BJ (cell line): Measurements from ENCODE around the gene PLCH2. TPM values are rescaled to one million over a fixed set of nuclear protein-coding genes. Genes with fewer than 3 reads are reported as not detected.

Experiments
- CTCF ChIA-PET: fragments of 350-600 bp; formaldehyde crosslinking; extraction: SDS; loops from one replicate; lab custom pipeline; 2021; ENCODE audit warnings: antibody characterized with exemption, inconsistent platforms; lab: Yijun Ruan, JAX
- POLR2A ChIA-PET: fragments of 300-600 bp; sonication (Branson Sonifier 250); formaldehyde crosslinking; extraction: SDS; loops from one replicate; lab custom pipeline; 2021; ENCODE audit warnings: antibody characterized with exemption; lab: Charles Lee
- DNase-seq: peaks from one replicate; pipeline ENCODE4 v3.0.0-alpha.2; 2011; ENCODE audit warnings: low read depth
- H3K27me3 ChIP-seq: 2 replicates; pipeline ENCODE4 v1.6.0; 2011; ENCODE audit warnings: low read length; ENCODE audit not compliant: control insufficient read depth, insufficient read depth
- H3K36me3 ChIP-seq: 2 replicates; pipeline ENCODE4 v1.5.1; 2011; ENCODE audit warnings: low read length; ENCODE audit not compliant: control insufficient read depth, insufficient read depth
- H3K4me3 ChIP-seq: 2 replicates; pipeline ENCODE4 v1.5.1; 2011; ENCODE audit warnings: low read depth, mild to moderate bottlenecking, control low read depth, low read length
- polyA plus RNA-seq: library from polyadenylated mRNA; depleted of rRNA; stranded (reverse); fragments of >200 nt; gene quantifications from 2 replicates; pipeline ENCODE4 v1.2.3, GENCODE V29; 2011
- TF ChIP-seq, protein P1 (sequence below): IDR thresholded peaks from 2 replicates; pipeline ENCODE4 v1.5.1; 2011; ENCODE audit warnings: low read depth, mild to moderate bottlenecking, control low read depth, inconsistent platforms, low read length, moderate library complexity; ENCODE audit not compliant: insufficient read depth

The PLCH2 gene
- polyA plus RNA-seq, 1 experiment = 0.06 TPM

DNA sequence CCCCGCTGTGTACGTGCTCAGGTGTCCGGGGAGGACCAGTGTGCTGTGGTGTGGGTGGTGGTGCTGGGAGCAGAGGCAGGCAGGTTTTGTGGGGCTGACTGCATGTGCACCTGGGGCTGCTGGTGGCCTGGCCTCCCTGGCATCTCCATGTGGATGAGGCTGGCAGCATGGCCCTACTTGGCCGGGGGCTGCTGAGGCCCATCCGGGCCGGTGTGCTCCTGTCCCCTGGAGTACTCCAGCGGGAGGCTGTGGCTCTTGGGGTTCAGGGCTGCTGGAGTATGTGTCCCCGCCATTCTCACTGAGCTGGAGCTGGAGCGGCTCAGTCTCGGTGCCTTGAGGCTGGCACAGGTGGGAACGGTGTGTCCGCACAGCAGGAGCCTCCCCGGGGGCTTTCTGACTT is 42.9 kb upstream of the PLCH2 start:
- no peaks in the 10 kb centered on the region for H3K36me3 ChIP-seq
- no peak for DNase-seq
- ChIA-PET POLR2A (no interaction called here), CTCF (interaction anchor here (0.7 to 2.5 kb wide), 2 partner anchors 18 to 114 kb away, joined by 3 to 6 read pairs; no protein-coding TSS in a partner anchor)
- H3K27me3 ChIP-seq = peaks cover 16% of the 10 kb centered on the region
- TF ChIP-seq, protein P1, sequence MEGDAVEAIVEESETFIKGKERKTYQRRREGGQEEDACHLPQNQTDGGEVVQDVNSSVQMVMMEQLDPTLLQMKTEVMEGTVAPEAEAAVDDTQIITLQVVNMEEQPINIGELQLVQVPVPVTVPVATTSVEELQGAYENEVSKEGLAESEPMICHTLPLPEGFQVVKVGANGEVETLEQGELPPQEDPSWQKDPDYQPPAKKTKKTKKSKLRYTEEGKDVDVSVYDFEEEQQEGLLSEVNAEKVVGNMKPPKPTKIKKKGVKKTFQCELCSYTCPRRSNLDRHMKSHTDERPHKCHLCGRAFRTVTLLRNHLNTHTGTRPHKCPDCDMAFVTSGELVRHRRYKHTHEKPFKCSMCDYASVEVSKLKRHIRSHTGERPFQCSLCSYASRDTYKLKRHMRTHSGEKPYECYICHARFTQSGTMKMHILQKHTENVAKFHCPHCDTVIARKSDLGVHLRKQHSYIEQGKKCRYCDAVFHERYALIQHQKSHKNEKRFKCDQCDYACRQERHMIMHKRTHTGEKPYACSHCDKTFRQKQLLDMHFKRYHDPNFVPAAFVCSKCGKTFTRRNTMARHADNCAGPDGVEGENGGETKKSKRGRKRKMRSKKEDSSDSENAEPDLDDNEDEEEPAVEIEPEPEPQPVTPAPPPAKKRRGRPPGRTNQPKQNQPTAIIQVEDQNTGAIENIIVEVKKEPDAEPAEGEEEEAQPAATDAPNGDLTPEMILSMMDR = no peak
- no peak overlapping the region for H3K4me3 ChIP-seq

DNA sequence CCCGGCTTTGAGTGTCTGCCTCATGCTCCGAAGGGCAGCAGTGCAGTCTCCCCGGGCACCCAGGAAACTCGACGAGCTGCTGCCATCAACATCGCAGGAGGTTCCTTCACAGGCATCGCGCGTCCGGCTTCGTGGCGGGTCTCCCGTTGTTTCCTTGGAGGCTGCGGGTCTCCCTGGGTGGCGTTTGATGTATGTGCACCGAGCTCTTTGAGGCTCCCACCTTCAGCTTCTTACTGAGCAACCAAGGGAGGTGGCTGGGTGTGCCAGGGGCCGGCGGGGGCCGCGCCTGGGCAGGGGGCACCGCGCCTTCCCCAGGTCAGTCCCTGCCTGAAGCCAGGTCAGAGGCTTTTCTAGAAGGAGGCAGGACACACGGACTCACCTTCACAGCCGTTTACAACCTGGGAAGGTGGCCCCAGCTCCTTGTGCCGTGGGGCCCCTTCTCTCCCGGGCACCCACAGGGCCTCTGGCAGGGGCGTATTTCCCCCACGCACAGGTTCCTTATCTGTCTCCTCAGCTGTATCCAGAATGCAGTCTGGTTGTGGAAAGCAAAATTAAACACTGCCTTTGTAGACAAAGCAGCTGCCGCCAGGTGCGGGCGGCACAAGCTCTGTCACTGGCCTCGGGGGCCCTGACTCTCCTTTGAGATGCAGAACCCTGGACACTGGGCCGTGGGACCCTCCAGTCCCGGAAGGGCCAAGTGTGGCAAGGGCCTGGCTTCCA is 42.0 kb upstream of the PLCH2 start:
- TF ChIP-seq, protein P1 = no peak
- CTCF ChIA-PET = interaction anchor here (1.2 to 1.4 kb wide), 2 partner anchors 19 to 113 kb away, joined by 3 to 4 read pairs; no protein-coding TSS in a partner anchor
- POLR2A ChIA-PET = no interaction called here
- peaks cover 16% of the 10 kb centered on the region for H3K27me3 ChIP-seq
- no peak overlapping the region for H3K4me3 ChIP-seq
- no peaks in the 10 kb centered on the region for H3K36me3 ChIP-seq
- DNase-seq = no peak

DNA sequence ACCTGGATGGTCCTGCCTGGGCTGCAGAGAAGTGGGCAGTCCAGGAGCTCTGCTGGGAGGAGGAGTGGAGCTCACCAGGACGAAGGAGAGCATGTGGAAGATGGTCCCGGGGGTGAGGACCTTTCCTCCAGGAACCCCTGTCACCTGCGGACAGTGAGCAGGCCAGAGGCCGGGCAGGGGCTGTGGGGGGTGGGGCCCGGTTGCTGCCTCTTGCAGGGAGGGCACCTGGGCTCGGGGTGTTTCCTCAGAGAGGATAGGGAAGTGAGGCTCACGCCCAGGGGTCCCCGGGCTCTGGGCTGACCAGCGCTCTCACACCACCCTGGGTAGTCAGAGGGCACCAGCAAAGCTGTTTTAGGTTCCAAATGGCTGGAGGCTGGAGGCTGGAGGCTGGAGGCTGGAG is 41.0 kb upstream of the PLCH2 start:
- Histone ChIP-seq H3K27me3 (peaks cover 16% of the 10 kb centered on the region), H3K4me3 (no peak overlapping the region), H3K36me3 (no peaks in the 10 kb centered on the region)
- CTCF ChIA-PET = interaction anchor here (1.2 to 1.4 kb wide), 2 partner anchors 20 to 112 kb away, joined by 3 to 4 read pairs; no protein-coding TSS in a partner anchor
- DNase-seq = no peak
- TF ChIP-seq, protein P1 = no peak
- POLR2A ChIA-PET = no interaction called here

DNA sequence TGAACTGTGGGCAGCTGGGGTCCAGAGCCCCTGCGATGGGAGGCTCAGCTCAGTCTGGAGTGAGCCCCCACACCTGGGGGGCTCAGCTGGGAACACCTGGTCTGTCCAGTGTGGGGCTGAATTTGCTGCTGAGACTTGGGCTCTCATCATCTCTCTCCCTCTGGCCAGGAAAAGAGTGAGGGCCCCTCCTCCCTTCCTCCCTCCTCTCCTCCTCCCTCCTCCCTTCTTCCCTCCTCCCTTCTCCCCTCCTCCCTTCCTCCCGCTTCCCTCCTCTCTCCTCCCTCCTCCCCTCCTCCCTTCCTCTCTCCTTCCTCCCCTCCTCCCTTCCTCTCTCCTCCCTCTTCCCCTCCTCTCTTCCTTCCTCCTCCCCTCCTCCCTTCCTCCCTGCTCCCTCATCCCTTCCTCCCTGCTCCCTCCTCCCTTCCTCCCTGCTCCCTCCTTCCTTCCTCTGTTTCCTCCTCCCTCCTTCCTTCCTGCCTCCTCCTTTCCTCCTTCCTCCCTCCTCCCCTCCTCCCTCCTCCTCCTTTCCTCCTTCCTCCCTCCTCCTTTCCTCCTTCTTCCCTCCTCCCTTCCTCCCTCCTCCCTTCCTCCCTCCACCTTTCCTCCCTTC is 40.2 kb upstream of the PLCH2 start:
- no peak for DNase-seq
- TF ChIP-seq, protein P1 = no peak
- POLR2A ChIA-PET = no interaction called here
- Histone ChIP-seq H3K4me3 (no peak overlapping the region), H3K36me3 (no peaks in the 10 kb centered on the region), H3K27me3 (peaks cover 16% of the 10 kb centered on the region)
- CTCF ChIA-PET = no interaction called here

DNA sequence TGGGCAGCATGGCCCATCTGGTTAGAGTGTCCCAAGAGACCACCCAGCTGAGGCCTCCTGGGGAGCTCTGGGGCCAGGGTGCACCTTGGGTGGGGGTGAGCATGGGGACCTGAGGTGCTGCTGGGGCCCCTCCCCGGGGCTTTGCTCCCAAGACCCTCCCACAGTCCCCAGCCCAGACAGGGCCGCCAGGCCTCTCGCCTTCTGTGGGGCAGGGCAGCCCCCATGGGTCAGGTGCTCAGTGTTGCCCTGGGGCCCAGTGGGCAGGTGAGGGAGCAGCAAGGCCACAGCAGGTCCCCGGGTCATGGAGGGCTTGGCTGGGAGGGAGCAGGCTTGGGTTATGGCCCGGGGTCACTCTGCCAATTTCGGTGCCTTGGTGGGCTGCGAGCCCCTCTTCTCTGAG is 39.2 kb upstream of the PLCH2 start:
- Histone ChIP-seq H3K36me3 (no peaks in the 10 kb centered on the region), H3K27me3 (peaks cover 16% of the 10 kb centered on the region), H3K4me3 (no peak overlapping the region)
- TF ChIP-seq, protein P1 = no peak
- ChIA-PET CTCF (no interaction called here), POLR2A (no interaction called here)
- no peak for DNase-seq
